IMR-90 (cell line): ENCODE results near the gene TRPC4. TPM values are rescaled to one million over a fixed set of nuclear protein-coding genes. Genes with fewer than 3 reads are reported as not detected.

Experiments used
- ATAC-seq: fragments of 200-7000 bp; cut with Tn5 transposase; 2 replicates; pipeline ENCODE4 v1.9.1; 2020; ENCODE audit warnings: low read depth, mild to moderate bottlenecking, moderate library complexity
- BruUV-seq: library from RNA; stranded (reverse); fragments of 400-500 nt; replicated peaks from 2 replicates; lab custom pipeline; 2021; lab: Mats Ljungman, UMichigan
- CTCF ChIA-PET: fragments of 300-600 bp; formaldehyde crosslinking; extraction: SDS; loops from one replicate; lab custom pipeline; 2021; ENCODE audit warnings: antibody characterized with exemption; lab: Yijun Ruan, JAX
- POLR2A ChIA-PET: fragments of 300-600 bp; sonication (Branson Sonifier 250); formaldehyde crosslinking; loops from one replicate; lab custom pipeline; 2022; ENCODE audit warnings: antibody characterized with exemption; ENCODE audit not compliant: unreplicated experiment; lab: Charles Lee
- DNase-seq: peaks from one replicate; pipeline ENCODE4 v3.0.0; 2013
- H2AFZ ChIP-seq: replicated peaks from 2 replicates; pipeline ENCODE3; 2013; ENCODE audit warnings: low read length, mild to moderate bottlenecking; ENCODE audit not compliant: poor library complexity
- H2AK5ac ChIP-seq: 2 replicates; pipeline ENCODE4 v1.6.1; 2013; ENCODE audit warnings: low read depth, low read length, inconsistent platforms
- H2AK9ac ChIP-seq: replicated peaks from 2 replicates; pipeline ENCODE3; 2013; ENCODE audit warnings: mild to moderate bottlenecking, low read depth, low read length, moderate library complexity; ENCODE audit not compliant: poor library complexity
- H2BK120ac ChIP-seq: 2 replicates; pipeline ENCODE4 v1.6.1; 2013; ENCODE audit warnings: low read depth, low read length, inconsistent platforms
- H2BK15ac ChIP-seq: 3 replicates; pipeline ENCODE4 v1.6.1; 2013; ENCODE audit warnings: low read depth, low read length, inconsistent platforms
- H2BK20ac ChIP-seq: 2 replicates; pipeline ENCODE4 v1.6.1; 2013; ENCODE audit warnings: low read depth, mild to moderate bottlenecking, inconsistent platforms, low read length, moderate library complexity
- H2BK5ac ChIP-seq: 2 replicates; pipeline ENCODE4 v1.6.1; 2013; ENCODE audit warnings: mild to moderate bottlenecking, low read depth, low read length, inconsistent platforms; ENCODE audit not compliant: poor library complexity, severe bottlenecking
- H3K14ac ChIP-seq: replicated peaks from 2 replicates; pipeline ENCODE4 v1.6.1; 2013; ENCODE audit warnings: low read depth, low read length, inconsistent platforms
- H3K18ac ChIP-seq: 2 replicates; pipeline ENCODE4 v1.6.1; 2013; ENCODE audit warnings: low read depth, low read length, control low read depth
- H3K23ac ChIP-seq: 2 replicates; pipeline ENCODE4 v1.6.1; 2013; ENCODE audit warnings: low read depth, low read length, inconsistent platforms
- H3K27ac ChIP-seq: 2 replicates; pipeline ENCODE4 v1.5.1; 2013; ENCODE audit warnings: mild to moderate bottlenecking, control low read depth, low read length; ENCODE audit not compliant: insufficient read depth
- H3K27me3 ChIP-seq: 2 replicates; pipeline ENCODE4 v1.6.1; 2013; ENCODE audit warnings: low read length; ENCODE audit not compliant: control insufficient read depth, insufficient read depth
- H3K36me3 ChIP-seq: 2 replicates; pipeline ENCODE4 v1.6.1; 2013; ENCODE audit warnings: low read length, mixed read lengths; ENCODE audit not compliant: control insufficient read depth, insufficient read depth
- H3K4ac ChIP-seq: 2 replicates; pipeline ENCODE4 v1.6.1; 2013; ENCODE audit warnings: low read depth, low read length, inconsistent platforms
- H3K4me1 ChIP-seq: 2 replicates; pipeline ENCODE4 v1.6.1; 2013; ENCODE audit warnings: low read length, mixed read lengths; ENCODE audit not compliant: control insufficient read depth, insufficient read depth
- H3K4me2 ChIP-seq: 2 replicates; pipeline ENCODE4 v1.6.1; 2013; ENCODE audit warnings: low read depth, mild to moderate bottlenecking, control low read depth, low read length, moderate library complexity
- H3K4me3 ChIP-seq: 2 replicates; pipeline ENCODE4 v1.5.1; 2013; ENCODE audit warnings: low read depth, mild to moderate bottlenecking, control low read depth, low read length, moderate library complexity; ENCODE audit not compliant: insufficient read depth
- H3K56ac ChIP-seq: 2 replicates; pipeline ENCODE4 v1.6.1; 2013; ENCODE audit warnings: low read length, inconsistent platforms; ENCODE audit not compliant: insufficient read depth; ENCODE audit errors: extremely low read depth
- H3K79me1 ChIP-seq, 2 experiments: 2 replicates each; pipeline ENCODE4 v1.6.1; 2013; ENCODE audit warnings: low read length in 2 of 2, inconsistent platforms in 1 of 2, low read depth in 1 of 2
- H3K9ac ChIP-seq: 2 replicates; pipeline ENCODE4 v1.6.1; 2013; ENCODE audit warnings: low read depth, low read length, control low read depth
- H3K9me1 ChIP-seq: 2 replicates; pipeline ENCODE4 v1.6.1; 2013; ENCODE audit warnings: low read length, inconsistent platforms; ENCODE audit not compliant: insufficient read depth
- H3K9me3 ChIP-seq: 2 replicates; pipeline ENCODE4 v1.6.1; 2013; ENCODE audit warnings: low read length; ENCODE audit not compliant: control insufficient read depth, insufficient read depth
- H4K20me1 ChIP-seq: 2 replicates; pipeline ENCODE4 v1.6.1; 2013; ENCODE audit warnings: low read length, inconsistent platforms; ENCODE audit not compliant: insufficient read depth
- H4K5ac ChIP-seq: 2 replicates; pipeline ENCODE4 v1.6.1; 2013; ENCODE audit warnings: mild to moderate bottlenecking, low read depth, low read length, control low read depth
- H4K8ac ChIP-seq, 2 experiments: 2 replicates each; pipeline ENCODE4 v1.6.1; 2013; ENCODE audit warnings: low read depth in 2 of 2, low read length in 2 of 2, control low read depth in 1 of 2, inconsistent platforms in 1 of 2
- H4K91ac ChIP-seq: 2 replicates; pipeline ENCODE4 v1.6.1; 2013; ENCODE audit warnings: low read depth, low read length, inconsistent platforms; ENCODE audit not compliant: insufficient read depth
- CHD1 ChIP-seq: IDR thresholded peaks from 2 replicates; pipeline ENCODE4 v1.6.1; 2012; ENCODE audit warnings: low read depth, low read length, improper control_type of control experiment
- FOS ChIP-seq: fragments of 150-350 bp; IDR thresholded peaks from 2 replicates; pipeline ENCODE4 v1.6.1; 2016; ENCODE audit warnings: low read depth, low read length
- RFX5 ChIP-seq: IDR thresholded peaks from 2 replicates; pipeline ENCODE4 v1.8.0; 2012; ENCODE audit warnings: low read depth, mild to moderate bottlenecking, low read length, moderate library complexity
- WGBS, 2 experiments: methylation state at CpG; one replicate each; pipeline versions ENCODE4 v1.1.5 to v1.1.7; 2013; ENCODE audit warnings: missing lambda C conversion rate in 2 of 2; ENCODE audit not compliant: insufficient read length in 1 of 2; ENCODE audit errors: extremely low coverage in 2 of 2; 5-methylcytosine and 5-hydroxymethylcytosine counted together
- dilution Hi-C: fragments of 300-500 bp; cut with HindIII; formaldehyde crosslinking; loops from one replicate; pipeline ENCODE4 v1.14.3; 2018; ENCODE audit warnings: low sequenced_read_pairs; ENCODE audit not compliant: unreplicated experiment
- in situ Hi-C: fragments of 300-500 bp; cut with MboI; formaldehyde crosslinking; loops from 3 replicates; pipeline ENCODE4 v1.14.3; 2019; ENCODE audit warnings: low sequenced_read_pairs, inconsistent platforms, mixed read lengths
- intact Hi-C: fragments of 100-400 bp; cut with micrococcal nuclease; formaldehyde crosslinking; loops from 2 replicates; pipeline ENCODE4 v1.10.0; 2022
- polyA plus RNA-seq, 3 experiments: library from polyadenylated mRNA; depleted of rRNA; stranded (reverse); fragments of >200 nt; gene quantifications; 2 replicates each; pipeline ENCODE4 v1.2.3, GENCODE V29; 2012; ENCODE audit warnings: low replicate concordance in 1 of 3
- total RNA-seq: library from RNA; depleted of rRNA; stranded (reverse); fragments of >200 nt; gene quantifications from 2 replicates; pipeline ENCODE4 v1.2.3, GENCODE V29; 2012

The TRPC4 gene
- total and polyA plus RNA-seq, 2 of the 4 experiments (the other 2 are of a cell fraction) = 1.9 to 5.2 TPM

DNA sequence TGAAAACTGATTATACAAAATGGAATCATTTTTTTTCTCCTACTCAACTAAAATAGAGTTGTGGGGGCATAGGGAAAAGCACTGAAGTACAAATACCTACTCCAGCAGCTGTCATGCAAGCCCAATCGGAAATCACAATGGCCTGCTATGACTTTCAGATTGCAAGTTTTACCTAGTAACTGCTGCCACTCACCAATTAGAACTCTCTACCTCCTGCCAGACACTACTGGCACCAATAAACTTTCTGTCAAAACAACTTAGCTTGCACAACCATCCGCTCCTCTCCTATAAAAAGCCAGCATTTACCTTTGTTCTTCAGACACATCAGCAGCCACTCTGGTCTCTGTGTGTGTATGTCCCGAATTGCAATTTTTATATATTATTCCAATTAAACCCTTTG, 9.3 kb upstream of the TRPC4 start:
- Histone ChIP-seq H2AK9ac (no peak overlapping the region), H3K9ac (no peak overlapping the region), H3K9me3 (no peaks in the 10 kb centered on the region), H3K56ac (no peak overlapping the region), H4K5ac (no peak overlapping the region), H3K4me2 (no peak overlapping the region), H3K4me3 (no peak overlapping the region), H3K36me3 (no peaks in the 10 kb centered on the region), H2BK15ac (no peak overlapping the region), H2BK120ac (no peak overlapping the region), H3K9me1 (no peaks in the 10 kb centered on the region), H3K4ac (no peak overlapping the region), H3K23ac (no peak overlapping the region), H2AK5ac (no peak overlapping the region), H2BK5ac (no peak overlapping the region), H3K14ac (no peak overlapping the region), H2BK20ac (no peak overlapping the region), H2AFZ (no peak overlapping the region), H4K20me1 (no peaks in the 10 kb centered on the region), H3K79me1 (no peaks in the 10 kb centered on the region), H3K27me3 (no peaks in the 10 kb centered on the region; the same call in 1 of the 2 replicates), H3K4me1 (no peaks in the 10 kb centered on the region), H3K18ac (peak overlapping the region; percentile 64; the same call in 1 of the 2 replicates), H4K8ac (no peak overlapping the region), H4K91ac (no peak overlapping the region), H3K27ac (no peak overlapping the region)
- intact Hi-C loops = no loop called here
- WGBS, 2 experiments = 86% methylated on average over 1 of the region's 3 CpGs; no CpG with 5 or more reads in 1 of the 2 experiments
- POLR2A ChIA-PET = no interaction called here
- DNase-seq (no peak), ATAC-seq (no peak)
- no TSS peak for BruUV-seq
- dilution Hi-C loops = no loop called here
- TF ChIP-seq FOS (no peak), CHD1 (no peak), RFX5 (0 out of 2 replicates have a peak, but pooled peaks have one; percentile 33)
- in situ Hi-C loops = no loop called here
- CTCF ChIA-PET = interaction anchor here (0.6 kb wide), 1 partner anchor 11 kb away, joined by 3 read pairs; no protein-coding TSS in a partner anchor
